Skin of body (tissue), 2 donors: ENCODE measurements around the gene SEMA3G. TPM values are rescaled to one million over a fixed set of nuclear protein-coding genes. Genes with fewer than 3 reads are reported as not detected.

Experiments
- DNase-seq: peaks from one replicate; lab custom pipeline; 2025; lab: John Stamatoyannopoulos, UW
- total RNA-seq: library from RNA; depleted of rRNA; stranded (reverse); fragments of >200 nt; gene quantifications from one replicate; pipeline ENCODE4 v1.2.3, GENCODE V29; 2014

The SEMA3G gene
- total RNA-seq, 1 donor from 2014 or later = 16.2 TPM

- DNase-seq = no peak
These were observed 5.3 kb downstream of the SEMA3G start for GRCh38 chr3:52439426-52440248.

- no peak for DNase-seq
These were observed 6.1 kb downstream of the SEMA3G start for GRCh38 chr3:52438579-52439425.

- DNase-seq = no peak
These were observed 6.9 kb downstream of the SEMA3G start for GRCh38 chr3:52438104-52438376.

GRCh38 chr3:52437326-52438103, 7.4 kb downstream of the SEMA3G start:
- no peak for DNase-seq

- DNase-seq = no peak
These were observed 8.3 kb downstream of the SEMA3G start for GRCh38 chr3:52436500-52437149.

GRCh38 chr3:52435246-52436101, 9.4 kb downstream of the SEMA3G start:
- no peak for DNase-seq

GRCh38 chr3:52434491-52435115, 10.3 kb downstream of the SEMA3G start:
- DNase-seq = no peak

- no peak for DNase-seq
These were observed 10.9 kb downstream of the SEMA3G start for GRCh38 chr3:52433996-52434479.

GRCh38 chr3:52433328-52433995, 11.4 kb downstream of the SEMA3G start:
- no peak for DNase-seq

GRCh38 chr3:52432691-52433141, 12.2 kb downstream of the SEMA3G start:
- peak; percentile 42 for DNase-seq

- DNase-seq = no peak
These were observed 12.7 kb downstream of the SEMA3G start for GRCh38 chr3:52432225-52432624.

- DNase-seq = no peak
These were observed 13.3 kb downstream of the SEMA3G start for GRCh38 chr3:52431459-52432223.

- DNase-seq = no peak
These were observed 14.5 kb downstream of the SEMA3G start for GRCh38 chr3:52430416-52430810.

GRCh38 chr3:52429779-52430415, 15.0 kb downstream of the SEMA3G start:
- no peak for DNase-seq

GRCh38 chr3:52429031-52429430, 15.9 kb downstream of the SEMA3G start:
- DNase-seq = no peak

- DNase-seq = peak; percentile 80
These were observed 16.5 kb downstream of the SEMA3G start for GRCh38 chr3:52428151-52429005.

- no peak for DNase-seq
These were observed 21.7 kb downstream of the SEMA3G start for GRCh38 chr3:52423173-52423572.
